ENCODE measurements around the gene LGALS7. TPM values are rescaled to one million over a fixed set of nuclear protein-coding genes. Genes with fewer than 3 reads are reported as not detected.

LGALS7 gene
- not detected in 2 replicates for total RNA-seq

GRCh38 chr19:38773469-38774177 is at the start of gene LGALS7:
Gene LGALS7 (minus strand): TSS chr19:38773517. CDS start chr19:38773492, 25 bp downstream.

GRCh38 chr19:38812841-38813320 is 39.6 kb upstream of the LGALS7 start, which contains the start of gene LGALS4:
Gene LGALS4 (minus strand): TSS chr19:38812945. CDS start chr19:38812886, 59 bp downstream.

GRCh38 chr19:38788478-38789243 is 15.3 kb upstream of the LGALS7 start, which contains the start of gene LGALS7B:
Gene LGALS7B (plus strand): TSS chr19:38789200. CDS start chr19:38789227, 27 bp downstream.

GRCh38 chr19:38744298-38744681 is 29.0 kb downstream of the LGALS7 start, which contains the start of gene CAPN12:
Gene CAPN12 (minus strand): TSS chr19:38744474. CDS start chr19:38744165, 309 bp downstream.

Other genes with a start within 250 kb of the LGALS7 start
- not detected in 2 replicates for gene MAP4K1, start 155.6 kb downstream of the LGALS7 start, total RNA-seq
- gene EIF3K, start 154.3 kb downstream of the LGALS7 start, total RNA-seq, result 464 and 585 TPM in 2 replicates
- 640 and 700 TPM in 2 replicates for gene ACTN4, start 125.9 kb downstream of the LGALS7 start, total RNA-seq
- not detected in 2 replicates for gene CAPN12, start 29.0 kb downstream of the LGALS7 start, total RNA-seq
- gene LGALS7B, start 15.7 kb upstream of the LGALS7 start, total RNA-seq, result not detected in 2 replicates
- not detected in 2 replicates for gene LGALS4, start 39.4 kb upstream of the LGALS7 start, total RNA-seq
- gene ECH1, start 58.3 kb upstream of the LGALS7 start, total RNA-seq, result 39.7 and 53.8 TPM in 2 replicates
- 212 and 264 TPM in 2 replicates for gene HNRNPL, start 76.5 kb upstream of the LGALS7 start, total RNA-seq
- 7.8 and 8.3 TPM in 2 replicates for gene RINL, start 104.8 kb upstream of the LGALS7 start, total RNA-seq
- gene SIRT2, start 126.1 kb upstream of the LGALS7 start, total RNA-seq, result 81.7 and 86.8 TPM in 2 replicates
- 25.8 and 26.2 TPM in 2 replicates for gene NFKBIB, start 126.5 kb upstream of the LGALS7 start, total RNA-seq
- gene CCER2, start 138.7 kb upstream of the LGALS7 start, total RNA-seq, result not detected in 2 replicates
- 23.8 and 27.8 TPM in 2 replicates for gene SARS2, start 157.2 kb upstream of the LGALS7 start, total RNA-seq
- gene MRPS12, start 157.4 kb upstream of the LGALS7 start, total RNA-seq, result 65.5 and 68.4 TPM in 2 replicates
- 2.1 and 6.5 TPM in 2 replicates for gene FBXO17, start 202.2 kb upstream of the LGALS7 start, total RNA-seq

Measured in mammary microvascular endothelial cell (primary cell).